Endothelial cell of umbilical vein (primary cell): ENCODE results near the gene TRAK1. TPM values are rescaled to one million over a fixed set of nuclear protein-coding genes. Genes with fewer than 3 reads are reported as not detected.

Experiments used
- BruUV-seq: library from RNA; stranded (reverse); fragments of 400-500 nt; replicated peaks from 2 replicates; lab custom pipeline; 2021; lab: Mats Ljungman, UMichigan
- CTCF ChIA-PET: fragments of 300-600, 350-600 bp; sonication (Branson Sonifier 250); formaldehyde crosslinking; loops from one replicate; lab custom pipeline; 2021; ENCODE audit warnings: antibody characterized with exemption, inconsistent platforms; lab: Charles Lee
- POLR2A ChIA-PET: fragments of 300-600, 350-600 bp; sonication (Branson Sonifier 250); formaldehyde crosslinking; loops from one replicate; lab custom pipeline; 2021; ENCODE audit warnings: antibody characterized with exemption, inconsistent platforms; lab: Charles Lee
- DNase-seq: peaks from one replicate; pipeline ENCODE4 v3.0.0-alpha.2; 2011; ENCODE audit warnings: low read depth, low spot score
- FAIRE-seq: peaks from 2 replicates; lab custom pipeline; 2011; peaks lifted over from hg19 to GRCh38; lab: Jason Lieb, UNC
- H2AFZ ChIP-seq: 2 replicates; pipeline ENCODE4 v1.6.0; 2012; ENCODE audit warnings: low read depth, low read length, control low read depth, inconsistent platforms
- H3K27ac ChIP-seq: 2 replicates; pipeline ENCODE4 v1.5.1; 2011; ENCODE audit warnings: low read depth, mild to moderate bottlenecking, control low read depth, low read length, moderate library complexity; ENCODE audit not compliant: insufficient read depth
- H3K27me3 ChIP-seq, 2 experiments: 2 replicates each; pipeline versions ENCODE4 v1.6.0 to v1.6.1; 2011; ENCODE audit warnings: low read length in 2 of 2, mixed read lengths in 1 of 2; ENCODE audit not compliant: control insufficient read depth in 2 of 2, insufficient read depth in 2 of 2
- H3K36me3 ChIP-seq, 2 experiments: 2 replicates in 1 of 2; 3 replicates in 1 of 2; pipeline ENCODE4 v1.5.1; 2011; ENCODE audit warnings: low read length in 2 of 2, mild to moderate bottlenecking in 1 of 2, moderate library complexity in 1 of 2; ENCODE audit not compliant: control insufficient read depth in 2 of 2, insufficient read depth in 2 of 2; ENCODE audit errors: extremely low read depth in 1 of 2
- H3K4me1 ChIP-seq: 3 replicates; pipeline ENCODE4 v1.5.1; 2011; ENCODE audit warnings: mild to moderate bottlenecking, low read length; ENCODE audit not compliant: control insufficient read depth, insufficient read depth; ENCODE audit errors: extremely low read depth
- H3K4me2 ChIP-seq: 2 replicates; pipeline ENCODE4 v1.6.1; 2011; ENCODE audit warnings: low read length, control low read depth, mixed read lengths; ENCODE audit not compliant: insufficient read depth
- H3K4me3 ChIP-seq, 3 experiments: fragments of 200-600 bp in 1 of 3; sonication (generic), shearing (Covaris generic) in 1 of 3; replicated peaks in 1 of 3; 2 replicates each; pipeline ENCODE4 v1.5.1; 2011 to 2016; ENCODE audit warnings: control low read depth in 3 of 3, low read length in 3 of 3, mild to moderate bottlenecking in 2 of 3, inconsistent platforms in 1 of 3, low read depth in 1 of 3, moderate library complexity in 1 of 3; ENCODE audit not compliant: insufficient read depth in 1 of 3
- H3K79me2 ChIP-seq: 2 replicates; pipeline ENCODE4 v1.6.0; 2012; ENCODE audit warnings: low read length, inconsistent platforms; ENCODE audit not compliant: control insufficient read depth, insufficient read depth
- H3K9ac ChIP-seq: replicated peaks from 2 replicates; pipeline ENCODE3; 2011; ENCODE audit warnings: low read length, control low read depth; ENCODE audit not compliant: insufficient read depth; ENCODE audit errors: extremely low read depth
- H3K9me1 ChIP-seq: replicated peaks from 3 replicates; pipeline ENCODE4 v1.6.0; 2011; ENCODE audit warnings: mild to moderate bottlenecking, low read length; ENCODE audit not compliant: control insufficient read depth, insufficient read depth; ENCODE audit errors: extremely low read depth
- H3K9me3 ChIP-seq: replicated peaks from 2 replicates; pipeline ENCODE4 v1.5.1; 2012; ENCODE audit warnings: low read length, inconsistent platforms; ENCODE audit not compliant: control insufficient read depth, insufficient read depth
- H4K20me1 ChIP-seq: replicated peaks from 2 replicates; pipeline ENCODE3; 2011; ENCODE audit warnings: mild to moderate bottlenecking, low read length; ENCODE audit not compliant: control insufficient read depth, insufficient read depth; ENCODE audit errors: extremely low read depth
- CTCF ChIP-seq, 2 donors: IDR thresholded peaks; 1 replicate in 1 of 2; 2 replicates in 1 of 2; pipeline ENCODE4 v1.5.1; 2011; ENCODE audit warnings: low read length in 2 of 2, mild to moderate bottlenecking in 2 of 2, moderate library complexity in 2 of 2, control low read depth in 1 of 2, inconsistent platforms in 1 of 2, low read depth in 1 of 2; ENCODE audit not compliant: insufficient read depth in 1 of 2; ENCODE audit errors: extremely low read depth in 1 of 2
- EZH2 ChIP-seq: IDR thresholded peaks from 2 replicates; pipeline ENCODE4 v1.6.1; 2012; ENCODE audit warnings: borderline replicate concordance, low read depth, mild to moderate bottlenecking, moderate library complexity, low read length, inconsistent platforms; ENCODE audit not compliant: severe bottlenecking
- FOS ChIP-seq: IDR thresholded peaks from 2 replicates; pipeline ENCODE4 v1.6.1; 2011; ENCODE audit warnings: mild to moderate bottlenecking, low read length, moderate library complexity, borderline replicate concordance; ENCODE audit not compliant: insufficient read depth
- GATA2 ChIP-seq: IDR thresholded peaks from 2 replicates; pipeline ENCODE4 v1.7.0; 2011; ENCODE audit warnings: low read depth, mild to moderate bottlenecking, moderate library complexity, mixed read lengths, low read length; ENCODE audit not compliant: insufficient read length, insufficient read depth
- JUN ChIP-seq: IDR thresholded peaks from 2 replicates; pipeline ENCODE4 v1.6.1; 2011; ENCODE audit warnings: borderline replicate concordance, low read depth; ENCODE audit not compliant: insufficient read length, insufficient read depth
- MAX ChIP-seq: IDR thresholded peaks from 2 replicates; pipeline ENCODE4 v1.6.1; 2011; ENCODE audit not compliant: insufficient read depth, insufficient read length
- MYC ChIP-seq: IDR thresholded peaks from one replicate; pipeline ENCODE4 v1.6.1; 2011; ENCODE audit warnings: mild to moderate bottlenecking, low read depth, low read length
- POLR2A ChIP-seq: IDR thresholded peaks from 2 replicates; pipeline ENCODE4 v1.6.1; 2012; ENCODE audit warnings: low read depth, mild to moderate bottlenecking, control low read depth, low read length
- POLR2AphosphoS5 ChIP-seq: IDR thresholded peaks from 2 replicates; pipeline ENCODE4 v1.6.1; 2012; ENCODE audit warnings: low read depth, mild to moderate bottlenecking, control low read depth, low read length, moderate library complexity; ENCODE audit not compliant: insufficient read depth
- dilution Hi-C: fragments of 300-500 bp; cut with MboI; formaldehyde crosslinking; loops from one replicate; pipeline ENCODE4 v1.15.0; 2019; ENCODE audit warnings: low sequenced_read_pairs; ENCODE audit not compliant: extremely low pct_ligation_motif_present
- intact Hi-C: fragments of 100-400 bp; cut with micrococcal nuclease; formaldehyde crosslinking; loops from one replicate; pipeline ENCODE4 v1.10.0; 2022
- polyA plus RNA-seq, 4 experiments: library from polyadenylated mRNA; depleted of rRNA in 3 of 4; stranded (reverse) in 3 of 4; unstranded in 1 of 4; fragments of >200 nt; gene quantifications; 2 replicates each; pipeline versions ENCODE4 v1.2.1 to v1.2.3, GENCODE V29; 2011 to 2012; ENCODE audit warnings: missing spikeins in 1 of 4
- total RNA-seq: library from RNA; stranded (reverse); gene quantifications from 2 replicates; pipeline ENCODE4 v1.2.3, GENCODE V29; 2021

Gene TRAK1
- total and polyA plus RNA-seq, 2 donors (not counting 3 experiments of a cell fraction or from before 2014, with no cell fraction given), result 38.5 to 59.6 TPM

DNA sequence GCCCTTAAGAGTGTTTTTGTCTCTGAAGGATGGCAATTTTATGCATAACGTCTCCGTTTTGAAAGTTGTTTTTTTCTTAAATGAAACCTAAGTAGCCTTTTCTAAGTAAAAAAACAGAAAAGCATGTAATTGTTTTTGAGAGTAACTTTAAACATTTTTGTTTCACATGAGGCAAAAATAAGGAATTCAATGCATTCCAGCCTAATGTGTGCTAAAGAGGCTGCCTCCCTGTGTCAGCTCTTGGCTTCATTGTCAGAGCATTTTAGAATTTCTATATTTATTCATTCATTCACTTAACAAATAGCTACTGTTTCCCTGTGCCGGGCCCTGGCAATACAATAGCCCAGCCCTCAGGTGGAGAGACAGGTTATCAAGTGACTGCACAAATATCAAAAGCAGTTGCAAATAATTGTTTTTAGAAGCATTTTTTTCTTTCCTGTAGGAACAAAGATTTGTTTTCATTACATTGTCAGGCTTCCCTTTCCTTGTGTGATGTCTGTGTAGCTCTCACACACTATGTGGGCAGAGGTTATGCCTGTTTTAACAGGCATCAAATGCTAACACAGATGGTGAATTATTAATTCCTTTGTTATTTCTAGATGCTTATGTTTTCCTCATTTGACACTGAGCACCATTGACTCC, 93.0 kb downstream of the TRAK1 start:
- Histone ChIP-seq H3K9me1 (no peaks in the 10 kb centered on the region), H3K4me2 (peak overlapping the region; percentile 54), H3K9me3 (no peaks in the 10 kb centered on the region), H3K27me3 (no peaks in the 10 kb centered on the region), H3K27ac (peak overlapping the region; percentile 95), H3K9ac (peak overlapping the region; percentile 62), H3K36me3 (peaks cover 0 to 6% of the 10 kb centered on the region in 2 experiments), H3K79me2 (peaks cover 20% of the 10 kb centered on the region), H3K4me1 (peaks cover 29% of the 10 kb centered on the region), H3K4me3 (peak overlapping the region in 1 of 3 experiments; percentile 10), H2AFZ (no peak overlapping the region), H4K20me1 (no peaks in the 10 kb centered on the region)
- POLR2A ChIA-PET, result interaction anchor here (1.1 kb wide), 1 partner anchor 64 kb away, joined by 3 read pairs; no protein-coding TSS in a partner anchor
- CTCF ChIA-PET, result interaction anchor here (0.7 to 4.4 kb wide), 10 partner anchors 9 to 288 kb away, joined by 3 to 36 read pairs (median 4); no protein-coding TSS in a partner anchor
- no TSS peak for BruUV-seq
- intact Hi-C loops, result loop anchor here (1.0 to 2.0 kb wide), 3 partner anchors 23 to 221 kb away; partner anchors contain the start of gene ULK4
- peak; percentile 94 for DNase-seq
- TF ChIP-seq EZH2 (no peak), FOS (no peak), GATA2 (peak; percentile 46), CTCF (IDR thresholded peaks at IDR 0.05; ENCODE audit: extremely low read depth in 1 of 2, insufficient read depth in 1 of 2, low read depth in 1 of 2, low read length in 2 of 2) (no peak), MYC (no peak), POLR2A (no peak), JUN (peak; percentile 39), POLR2AphosphoS5 (peak; percentile 63), MAX (no peak)
- peak; percentile 87 for FAIRE-seq
- dilution Hi-C loops, result no loop called here
